Activated gamma-delta T cell (primary cell): ENCODE measurements around the gene NRARP.

Experiments
- DNase-seq: peaks from one replicate; lab custom pipeline; 2025; lab: John Stamatoyannopoulos, UW

The NRARP gene

DNA sequence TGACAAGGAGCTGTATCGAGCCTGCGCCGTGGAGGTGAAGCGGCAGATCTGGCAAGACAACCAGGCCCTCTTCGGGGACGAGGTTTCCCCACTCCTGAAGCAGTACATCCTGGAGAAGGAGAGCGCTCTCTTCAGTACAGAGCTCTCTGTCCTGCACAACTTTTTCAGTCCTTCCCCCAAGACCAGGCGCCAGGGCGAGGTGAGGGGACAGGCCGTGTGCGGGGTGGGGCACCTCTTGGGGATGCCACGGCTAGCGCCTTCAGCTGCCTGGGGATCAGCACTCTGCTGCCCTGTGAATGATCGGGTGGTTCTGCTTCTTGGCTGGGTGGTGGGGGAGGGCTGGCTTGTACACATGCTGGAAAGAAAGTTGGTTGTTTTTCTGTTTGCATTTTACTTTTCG is 45.2 kb downstream of the NRARP start:
- DNase-seq: no peak

DNA sequence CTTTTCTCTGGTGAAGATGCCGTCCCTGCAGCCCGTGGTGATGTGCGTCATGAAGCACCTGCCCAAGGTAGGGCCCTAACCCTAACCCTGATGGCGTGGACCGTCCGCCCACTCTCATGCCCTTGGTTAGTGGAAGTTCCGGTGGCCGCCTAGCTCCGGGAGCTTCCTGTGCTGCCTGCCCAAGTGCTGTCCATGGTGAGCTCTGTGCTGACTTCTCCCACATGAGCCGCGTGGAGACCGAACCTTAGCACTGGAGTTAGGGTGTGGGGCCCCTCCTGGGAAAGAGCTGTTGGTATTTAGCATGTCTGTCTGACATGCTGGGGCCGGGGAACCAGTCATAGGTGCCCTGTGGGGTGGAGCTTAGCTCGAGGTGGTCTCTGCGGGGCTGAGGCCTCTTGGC is 45.7 kb downstream of the NRARP start:
- DNase-seq: no peak

DNA sequence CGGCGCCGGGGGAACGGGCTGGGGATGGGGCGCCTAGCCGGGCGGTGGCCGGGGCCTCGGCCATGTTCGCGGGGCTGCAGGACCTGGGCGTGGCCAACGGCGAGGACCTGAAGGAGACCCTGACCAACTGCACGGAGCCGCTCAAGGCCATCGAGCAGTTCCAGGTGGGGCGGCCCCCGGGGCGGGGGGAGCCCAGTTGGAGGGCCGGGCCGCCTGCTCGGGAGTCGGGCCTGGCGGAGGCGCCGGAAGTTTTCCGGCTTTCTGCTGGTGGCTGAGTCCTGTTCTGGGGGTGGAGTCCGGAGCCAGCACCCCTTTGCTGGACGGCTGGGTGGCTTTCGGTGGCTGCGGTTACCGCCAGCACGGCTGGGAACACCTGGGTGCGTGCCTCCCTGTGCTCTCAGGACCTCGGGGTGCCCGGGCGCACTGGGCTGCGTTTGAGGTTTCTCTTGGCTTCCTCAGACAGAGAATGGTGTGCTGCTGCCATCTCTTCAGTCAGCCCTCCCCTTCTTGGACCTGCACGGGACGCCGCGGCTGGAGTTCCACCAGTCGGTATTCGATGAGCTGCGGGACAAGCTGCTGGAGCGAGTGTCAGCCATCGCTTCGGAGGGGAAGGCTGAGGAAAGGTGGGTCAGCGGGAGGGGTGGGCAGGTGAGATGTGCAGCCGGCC is 46.5 kb downstream of the NRARP start:
- DNase-seq: no peak

DNA sequence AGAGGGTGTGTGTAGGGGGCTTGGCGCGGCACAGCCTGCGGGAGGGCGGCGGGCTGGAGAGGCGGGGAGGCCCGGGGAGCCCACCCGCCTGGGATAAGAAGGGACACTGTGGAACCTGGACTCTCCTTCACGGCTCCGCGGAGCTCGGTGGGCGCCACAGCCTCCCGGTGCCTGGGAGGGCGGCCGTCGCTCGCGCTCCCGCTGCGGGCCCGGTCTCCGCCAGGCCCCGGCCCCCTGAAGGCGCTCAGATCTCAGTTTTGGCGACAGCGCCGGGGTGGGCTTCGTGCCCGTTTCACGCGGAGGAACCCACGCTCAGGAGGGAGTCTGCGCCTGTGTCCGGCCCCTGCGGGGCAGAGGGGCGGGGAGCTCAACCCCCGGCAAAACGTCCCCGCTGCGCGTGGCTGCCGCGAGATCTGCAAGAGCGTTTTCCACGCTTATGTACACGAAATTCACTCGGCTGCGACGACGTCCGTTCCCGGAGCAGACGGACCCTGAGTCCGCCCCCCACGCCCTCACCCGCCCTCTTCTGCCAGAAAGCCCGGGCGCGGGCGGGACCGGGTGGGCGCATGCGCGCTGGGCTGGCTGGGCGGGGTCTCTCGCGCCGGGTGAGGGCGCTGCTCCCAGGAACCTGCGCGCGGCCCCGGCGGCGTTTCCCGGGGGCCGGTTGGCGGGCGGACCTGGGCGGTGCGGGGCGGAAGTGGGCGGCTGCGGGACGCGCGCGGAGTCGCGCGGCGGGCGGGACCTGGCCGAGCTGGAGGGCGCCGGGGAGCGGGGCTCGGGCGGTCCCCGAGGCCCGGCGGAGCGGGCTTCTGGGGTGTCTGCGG is 47.2 kb downstream of the NRARP start, which contains the start of gene NELFB:
NELFB (plus strand) TSS at position 704 of the 824 bp plus-strand sequence.
- peak; percentile 96 for DNase-seq

DNA sequence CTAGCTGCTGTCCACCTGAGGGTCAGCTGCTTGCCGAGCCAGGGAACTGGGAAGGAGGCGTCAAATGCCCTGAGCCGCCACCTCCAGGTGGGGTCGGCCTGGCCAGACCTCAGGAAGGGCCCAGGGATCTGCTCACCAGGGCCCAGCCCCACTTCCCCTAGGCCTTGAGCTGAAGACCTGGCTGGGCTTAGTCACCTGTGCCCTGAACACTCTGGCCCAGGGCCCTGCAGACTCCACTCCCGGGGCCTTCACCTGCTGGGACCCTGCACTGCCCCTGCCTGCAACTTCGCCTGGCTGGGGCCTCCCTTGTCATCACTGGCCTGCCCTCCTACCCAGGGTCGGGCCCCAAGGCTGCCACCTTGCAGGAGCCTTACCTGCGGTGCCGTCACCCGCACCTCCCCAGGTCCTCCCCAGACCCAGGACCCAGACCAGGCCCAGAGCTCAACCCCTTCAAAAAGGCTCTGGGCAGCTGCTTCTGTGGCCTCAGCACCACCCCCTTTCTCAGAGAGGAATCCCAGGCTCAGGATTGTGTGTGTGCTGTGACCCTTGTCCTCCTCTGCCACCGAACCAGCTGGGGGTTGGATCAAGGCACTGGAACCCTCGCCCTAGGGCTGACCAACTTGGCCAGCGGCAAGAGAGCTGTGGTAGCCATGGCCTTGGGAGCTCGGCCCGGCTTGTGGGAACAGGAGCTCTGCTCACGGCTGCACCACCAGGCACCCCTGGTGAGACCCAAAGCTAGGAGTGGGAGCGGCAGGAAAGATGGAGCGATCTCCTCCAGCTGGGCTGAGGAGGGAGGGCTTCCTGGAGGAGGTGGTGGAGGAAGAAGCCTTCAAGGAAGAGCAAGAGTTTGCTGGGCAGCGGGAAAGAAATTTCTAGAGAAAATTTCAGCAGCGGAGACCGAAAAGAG is 48.1 kb downstream of the NRARP start:
- no peak for DNase-seq

DNA sequence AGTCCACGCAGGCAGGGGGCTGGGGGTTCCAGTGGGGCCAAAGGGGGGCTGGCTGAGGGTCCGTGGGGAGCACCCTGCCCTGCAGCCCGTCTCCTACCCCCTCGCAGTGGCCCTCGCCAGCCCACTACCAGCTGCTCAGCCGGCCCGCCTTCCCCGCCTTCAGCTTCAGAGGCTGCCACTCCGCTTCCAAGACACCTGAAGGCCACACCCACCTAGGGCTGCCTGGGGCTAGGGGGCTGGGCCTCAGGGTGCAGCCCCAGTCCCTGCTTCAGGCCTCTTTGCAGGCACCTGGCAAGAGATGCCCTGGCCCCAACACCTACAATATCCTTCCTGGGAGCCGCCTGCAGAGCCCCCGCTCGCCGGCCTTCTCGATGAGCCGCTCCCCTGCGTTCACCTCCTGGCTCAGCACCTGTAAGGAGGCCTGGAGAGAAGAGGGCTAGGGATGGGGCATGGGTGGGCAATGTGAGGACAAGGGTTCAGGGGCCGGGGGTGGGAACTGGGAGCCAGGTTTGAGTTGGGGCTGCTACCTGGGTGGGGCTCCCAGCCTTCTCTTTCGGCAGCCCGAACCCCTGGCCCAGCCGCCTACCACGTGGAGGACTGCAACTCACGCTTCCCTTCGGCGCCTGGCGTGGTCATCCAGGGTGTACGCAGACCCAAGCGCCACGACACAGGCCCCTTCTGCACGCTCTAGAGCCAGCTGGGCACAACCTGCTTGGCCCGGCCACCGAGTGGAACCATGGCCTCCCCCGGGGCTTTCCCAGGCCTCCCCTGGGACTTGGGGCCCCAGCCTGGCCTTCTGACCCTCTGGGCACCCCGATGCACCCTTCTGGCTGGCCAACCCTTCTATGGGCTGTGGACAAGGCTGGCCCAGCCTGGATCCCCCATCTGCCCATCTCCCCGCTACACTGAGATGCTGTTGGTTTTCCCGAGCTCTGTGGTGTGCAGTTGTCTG is 49.2 kb downstream of the NRARP start:
- no peak for DNase-seq

DNA sequence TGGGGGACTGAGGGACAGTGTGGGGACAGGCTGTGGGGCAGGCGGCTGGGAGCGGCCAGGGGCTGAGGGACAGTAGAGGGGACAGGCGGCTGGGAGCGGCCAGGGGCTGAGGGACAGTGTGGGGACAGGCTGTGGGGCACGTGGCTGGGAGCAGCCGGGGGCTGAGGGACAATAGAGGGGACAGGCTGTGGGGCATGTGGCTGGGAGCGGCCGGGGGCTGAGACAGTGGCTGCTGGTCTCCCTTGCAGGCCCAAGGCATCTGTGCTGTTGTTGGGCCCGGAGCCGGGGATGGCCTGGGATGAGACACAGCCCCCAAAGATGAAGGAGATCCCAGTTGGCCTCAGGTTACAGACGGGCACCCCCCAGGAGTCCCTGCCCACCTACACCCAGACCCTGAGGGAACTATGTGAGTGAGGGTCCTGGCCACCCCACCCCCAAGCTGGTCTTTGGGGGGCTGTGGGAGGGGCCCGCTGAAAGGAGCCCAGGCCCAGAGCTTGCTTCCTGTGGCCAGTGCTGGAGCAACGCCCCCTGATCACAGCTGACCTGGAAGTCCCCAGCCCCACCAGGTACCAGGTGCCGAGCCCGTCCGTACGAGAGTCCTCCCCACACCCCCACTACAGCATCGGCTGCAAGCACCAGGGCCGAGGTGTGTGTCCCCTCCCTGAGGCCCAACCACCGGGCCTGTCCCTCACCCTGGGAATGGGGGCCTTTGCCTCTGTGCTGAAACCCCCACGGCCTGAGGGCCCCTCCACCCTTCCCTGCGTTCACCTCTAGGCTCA is 50.4 kb downstream of the NRARP start:
- no peak for DNase-seq

DNA sequence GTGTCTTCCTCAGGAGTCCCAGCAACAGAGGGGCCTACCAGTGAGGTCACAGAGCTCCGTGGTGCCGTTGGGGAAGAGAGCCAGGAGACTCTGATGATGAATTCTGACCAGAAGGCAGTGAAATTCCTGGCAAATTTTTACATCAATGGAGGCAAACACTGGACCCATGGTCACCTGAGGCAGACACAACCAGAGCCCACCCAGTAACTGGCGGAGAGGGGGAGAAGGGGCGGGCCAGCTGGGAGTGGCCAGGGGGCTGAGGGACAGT is 50.9 kb downstream of the NRARP start, which contains the start of gene STPG3:
STPG3 (plus strand) TSS at position 93 of the 268 bp plus-strand sequence; CDS start at position 94, 1 bp downstream.
- DNase-seq: no peak

DNA sequence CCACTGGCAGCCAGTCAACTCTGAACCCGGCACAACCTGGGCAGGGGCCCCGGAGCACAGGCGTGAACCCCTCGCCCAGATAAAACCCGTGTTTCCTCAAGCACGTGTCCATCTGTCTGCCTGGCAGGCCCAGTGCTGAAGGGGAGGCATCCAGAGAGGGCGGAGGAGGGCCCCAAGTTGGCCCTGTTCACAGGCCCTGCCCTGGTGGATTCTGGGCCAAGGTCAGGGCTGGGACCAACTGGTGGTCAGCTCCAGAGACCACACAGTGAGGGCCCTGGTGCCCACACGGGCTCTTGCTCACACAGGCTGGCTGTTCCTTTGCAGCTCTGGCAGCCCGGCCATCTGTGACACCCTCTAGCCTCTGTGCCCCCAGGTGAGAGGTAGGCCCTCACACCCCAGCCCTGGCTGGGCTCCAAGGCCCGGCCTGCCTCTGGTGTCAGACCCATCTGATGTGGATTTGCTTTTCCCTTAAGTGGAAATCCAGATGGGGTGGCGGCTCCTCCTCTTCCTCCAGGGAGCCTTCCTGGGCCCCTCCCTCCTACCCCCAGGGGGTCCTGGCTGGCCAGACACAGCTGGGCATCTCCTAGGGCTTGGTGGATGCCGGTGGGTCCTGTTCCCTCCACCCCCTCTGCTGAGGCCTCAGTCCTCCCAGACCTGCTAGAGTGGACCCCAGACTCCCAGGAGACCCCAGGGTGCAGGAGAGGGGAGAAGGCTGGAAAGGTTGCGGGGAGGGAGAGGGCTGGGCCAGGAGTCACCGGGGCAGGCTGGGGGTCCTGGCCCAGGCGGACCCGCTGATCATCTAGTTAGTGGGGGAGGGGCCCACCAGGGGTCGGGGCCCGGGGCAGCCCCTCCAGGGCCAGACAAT is 51.5 kb downstream of the NRARP start:
- no peak for DNase-seq
